ENCODE measurements around the gene SLC66A2.

SLC66A2 gene

GRCh38 chr18:79927607-79928562 is 23.6 kb downstream of the SLC66A2 start:
- H3K27ac ChIP-seq, result no peak overlapping the region
- no peak for TF ChIP-seq ZFX (IDR thresholded peaks at IDR 0.05)
- TF ChIP-seq CTCF (conservative IDR thresholded peaks at IDR 0.05), result no peak

- H3K27ac ChIP-seq, result no peak overlapping the region
Measured at GRCh38 chr18:79926715-79927606, 24.5 kb downstream of the SLC66A2 start.

GRCh38 chr18:79926306-79926705 is 25.1 kb downstream of the SLC66A2 start:
- H3K27ac ChIP-seq, result no peak overlapping the region
- TF ChIP-seq ZFX (IDR thresholded peaks at IDR 0.05), result no peak
- TF ChIP-seq CTCF (conservative IDR thresholded peaks at IDR 0.05), result no peak

More at GRCh38 chr18:79926715-79927606, 24.5 kb downstream of the SLC66A2 start:
- no peak for TF ChIP-seq CTCF (conservative IDR thresholded peaks at IDR 0.05)
- no peak for TF ChIP-seq ZFX (IDR thresholded peaks at IDR 0.05)

GRCh38 chr18:79924814-79925731 is 26.4 kb downstream of the SLC66A2 start:
- TF ChIP-seq ZFX (IDR thresholded peaks at IDR 0.05), result no peak
- H3K27ac ChIP-seq, result no peak overlapping the region

- H3K27ac ChIP-seq, result no peak overlapping the region
- TF ChIP-seq CTCF (conservative IDR thresholded peaks at IDR 0.05) (no peak), ZFX (IDR thresholded peaks at IDR 0.05) (no peak)
Measured at GRCh38 chr18:79923896-79924585, 27.4 kb downstream of the SLC66A2 start.

GRCh38 chr18:79922971-79923411 is 28.5 kb downstream of the SLC66A2 start:
- H3K27ac ChIP-seq, result no peak overlapping the region
- no peak for TF ChIP-seq ZFX (IDR thresholded peaks at IDR 0.05)
- TF ChIP-seq CTCF (conservative IDR thresholded peaks at IDR 0.05), result no peak

Measured in C4-2B (cell line).